ENCODE results near the gene TRIM65. TPM values are rescaled to one million over a fixed set of nuclear protein-coding genes. Genes with fewer than 3 reads are reported as not detected.
A peak's percentile ranks its signal among the peaks of the same experiment; 100 is the strongest.

TRIM65 gene
- total and polyA plus RNA-seq, 2 of the 13 experiments (the other 11 are each of a cell fraction or from before 2014, with no cell fraction given): 10.3 to 22.4 TPM

- no peak for TF ChIP-seq ZNF207 (IDR thresholded peaks at IDR 0.05; ENCODE audit: borderline replicate concordance)
- TF ChIP-seq HOXA5 (CRISPR knock-in tag; IDR thresholded peaks at IDR 0.05): no peak
- no peak for TF ChIP-seq ZKSCAN1 (IDR thresholded peaks at IDR 0.05; ENCODE audit: low read length)
- no peak for TF ChIP-seq AFF4 (CRISPR knock-in tag; IDR thresholded peaks at IDR 0.05)
- no peak for TF ChIP-seq KLF12 (CRISPR knock-in tag; IDR thresholded peaks at IDR 0.05; ENCODE audit: borderline replicate concordance)
- TF ChIP-seq FOXM1 (CRISPR knock-in tag; IDR thresholded peaks at IDR 0.05): no peak
- no peak for TF ChIP-seq PAWR (CRISPR knock-in tag; IDR thresholded peaks at IDR 0.05; ENCODE audit: borderline replicate concordance)
- TF ChIP-seq ZMYM2 (CRISPR knock-in tag; IDR thresholded peaks at IDR 0.05): no peak
- no peak for TF ChIP-seq ZNF34 (CRISPR knock-in tag; IDR thresholded peaks at IDR 0.05; ENCODE audit: borderline replicate concordance)
- TF ChIP-seq ZBTB38 (CRISPR knock-in tag; IDR thresholded peaks at IDR 0.05): no peak
- TF ChIP-seq ZNF235 (CRISPR knock-in tag; IDR thresholded peaks at IDR 0.05; ENCODE audit: borderline replicate concordance): no peak
- no peak for TF ChIP-seq ZNF629 (CRISPR knock-in tag; conservative IDR thresholded peaks at IDR 0.05)
- no peak for TF ChIP-seq RBAK (CRISPR knock-in tag; IDR thresholded peaks at IDR 0.05)
- TF ChIP-seq ZBTB8A (CRISPR knock-in tag; IDR thresholded peaks at IDR 0.05; ENCODE audit: borderline replicate concordance, low read depth): no peak
- TF ChIP-seq AGO2 (optimal IDR thresholded peaks at IDR 0.05; ENCODE audit: low read depth, low read length): no peak
- TF ChIP-seq THAP8 (CRISPR knock-in tag; IDR thresholded peaks at IDR 0.05; ENCODE audit: borderline replicate concordance): no peak
- peak; percentile 73 for TF ChIP-seq CTCF (CRISPR knock-in tag; IDR thresholded peaks at IDR 0.05)
- TF ChIP-seq IRF2 (CRISPR knock-in tag; IDR thresholded peaks at IDR 0.05): 0 out of 2 replicates have a peak, but pooled peaks have one; percentile 34
- TF ChIP-seq HNRNPH1 (optimal IDR thresholded peaks at IDR 0.05; ENCODE audit: low read depth, low read length): no peak
- TF ChIP-seq CAMTA2 (CRISPR knock-in tag; IDR thresholded peaks at IDR 0.05; ENCODE audit: borderline replicate concordance): no peak
- no peak for TF ChIP-seq CSRNP1 (CRISPR knock-in tag; IDR thresholded peaks at IDR 0.05)
These were observed 30.7 kb upstream of the TRIM65 start (continued) for GRCh38 chr17:75927286-75927922.

Measured in HepG2 (cell line).